Stimulated activated CD8-positive, alpha-beta memory T cell treated with anti-CD3 and anti-CD28 coated beads, Interleukin-12 subunit alpha, Interleukin-12 subunit beta, amount 100 ng/mL, for 24 hours (primary cell): ENCODE results near the gene COLEC12.

Experiments used
- DNase-seq: peaks from one replicate; pipeline ENCODE4 v3.0.0-alpha.2; 2020; ENCODE audit errors: extremely low read depth

COLEC12 gene

GRCh38 chr18:475202-476031 lies 25.1 kb downstream of the COLEC12 start:
- DNase-seq = no peak

GRCh38 chr18:474416-474815 lies 26.1 kb downstream of the COLEC12 start:
- no peak for DNase-seq

- DNase-seq = no peak
Observed at GRCh38 chr18:473802-474201, 26.7 kb downstream of the COLEC12 start.

- DNase-seq = no peak
Observed at GRCh38 chr18:471716-472115, 28.8 kb downstream of the COLEC12 start.

GRCh38 chr18:470661-471501 lies 29.6 kb downstream of the COLEC12 start:
- no peak for DNase-seq

- DNase-seq = no peak
Observed at GRCh38 chr18:468955-469790, 31.3 kb downstream of the COLEC12 start.

GRCh38 chr18:463827-464541 lies 36.5 kb downstream of the COLEC12 start:
- DNase-seq = no peak

- DNase-seq = no peak
Observed at GRCh38 chr18:463403-463802, 37.1 kb downstream of the COLEC12 start.

GRCh38 chr18:461762-462161 lies 38.7 kb downstream of the COLEC12 start:
- no peak for DNase-seq

GRCh38 chr18:460791-461190 lies 39.7 kb downstream of the COLEC12 start:
- no peak for DNase-seq

- no peak for DNase-seq
Observed at GRCh38 chr18:459814-460593, 40.5 kb downstream of the COLEC12 start.

- DNase-seq = no peak
Observed at GRCh38 chr18:457521-458412, 42.7 kb downstream of the COLEC12 start.

GRCh38 chr18:457140-457519 lies 43.4 kb downstream of the COLEC12 start:
- DNase-seq = no peak

GRCh38 chr18:456361-457139 lies 44.0 kb downstream of the COLEC12 start:
- DNase-seq = no peak

- no peak for DNase-seq
Observed at GRCh38 chr18:453400-453799, 47.1 kb downstream of the COLEC12 start.

- no peak for DNase-seq
Observed at GRCh38 chr18:452816-453215, 47.7 kb downstream of the COLEC12 start.

- no peak for DNase-seq
Observed at GRCh38 chr18:449374-449773, 51.1 kb downstream of the COLEC12 start.

GRCh38 chr18:448116-448790 lies 52.2 kb downstream of the COLEC12 start:
- no peak for DNase-seq
